GM23338 (cell line): Measurements from ENCODE around the gene STPG2. TPM values are rescaled to one million over a fixed set of nuclear protein-coding genes. Genes with fewer than 3 reads are reported as not detected.
A peak's percentile ranks its signal among the peaks of the same experiment; 100 is the strongest.

ENCODE experiments used
- ATAC-seq: fragments of 200-7000 bp; cut with Tn5 transposase; 3 replicates; pipeline ENCODE4 v1.9.1; 2020
- DNase-seq: peaks from one replicate; pipeline ENCODE4 v3.0.0-alpha.2; 2015; ENCODE audit warnings: low spot score
- H2AFZ ChIP-seq: fragments of 200-600 bp; sonication (generic); 2 replicates; pipeline ENCODE4 v1.8.0; 2016; ENCODE audit warnings: antibody characterized with exemption, mild to moderate bottlenecking, moderate library complexity
- H3F3A ChIP-seq: fragments of 200-600 bp; sonication (generic); replicated peaks from 2 replicates; pipeline ENCODE4 v1.8.0; 2017; ENCODE audit warnings: antibody characterized with exemption, mixed run types, low read depth
- H3K27ac ChIP-seq: fragments of 200-600 bp; sonication (generic); 2 replicates; pipeline ENCODE4 v1.6.1; 2016; ENCODE audit warnings: low read depth
- H3K27me3 ChIP-seq: fragments of 200-600 bp; sonication (generic); 2 replicates; pipeline ENCODE4 v1.8.0; 2016; ENCODE audit warnings: mild to moderate bottlenecking, mixed run types, moderate library complexity; ENCODE audit not compliant: insufficient read depth
- H3K36me3 ChIP-seq: fragments of 200-600 bp; sonication (generic); 2 replicates; pipeline ENCODE4 v1.8.0; 2016; ENCODE audit warnings: mild to moderate bottlenecking; ENCODE audit not compliant: insufficient read depth
- H3K4me1 ChIP-seq: fragments of 200-600 bp; sonication (generic); 2 replicates; pipeline ENCODE4 v1.8.0; 2016; ENCODE audit warnings: mild to moderate bottlenecking, moderate library complexity; ENCODE audit not compliant: insufficient read depth
- H3K4me2 ChIP-seq: fragments of 200-600 bp; sonication (generic); 2 replicates; pipeline ENCODE4 v1.7.1; 2017; ENCODE audit warnings: mixed run types
- H3K4me3 ChIP-seq: fragments of 200-600 bp; sonication (generic); 2 replicates; pipeline ENCODE4 v1.6.1; 2016; ENCODE audit warnings: mixed run types
- H3K79me2 ChIP-seq: fragments of 200-600 bp; sonication (generic); replicated peaks from 2 replicates; pipeline ENCODE4 v1.8.0; 2017; ENCODE audit warnings: mild to moderate bottlenecking; ENCODE audit not compliant: insufficient read depth
- H3K9me2 ChIP-seq: fragments of 200-600 bp; sonication (generic); 2 replicates; pipeline ENCODE4 v1.8.0; 2017; ENCODE audit not compliant: insufficient read depth
- H4K20me1 ChIP-seq: fragments of 200-600 bp; sonication (generic); replicated peaks from 2 replicates; pipeline ENCODE4 v1.8.0; 2017; ENCODE audit warnings: mild to moderate bottlenecking; ENCODE audit not compliant: insufficient read depth
- H3K27ac Mint-ChIP-seq: 2 replicates; pipeline ENCODE4 v1.8.0; 2020; ENCODE audit warnings: inconsistent platforms, mild to moderate bottlenecking, moderate library complexity, mixed read lengths
- H3K27me3 Mint-ChIP-seq: 3 replicates; pipeline ENCODE4 v1.8.0; 2022; ENCODE audit warnings: low read depth, mild to moderate bottlenecking, moderate library complexity, mixed read lengths, inconsistent platforms; ENCODE audit not compliant: insufficient read depth, poor library complexity
- H3K36me3 Mint-ChIP-seq: 3 replicates; pipeline ENCODE4 v1.8.0; 2021; ENCODE audit warnings: low read depth, mild to moderate bottlenecking, inconsistent platforms, moderate library complexity, mixed read lengths
- H3K4me1 Mint-ChIP-seq: 3 replicates; pipeline ENCODE4 v1.8.0; 2020; ENCODE audit warnings: mild to moderate bottlenecking, inconsistent platforms, mixed read lengths
- H3K4me3 Mint-ChIP-seq: 3 replicates; pipeline ENCODE4 v1.8.0; 2021; ENCODE audit warnings: moderate library complexity, mild to moderate bottlenecking, inconsistent platforms, mixed read lengths
- H3K9me3 Mint-ChIP-seq: 3 replicates; pipeline ENCODE4 v1.8.0; 2020; ENCODE audit warnings: moderate library complexity, mild to moderate bottlenecking, inconsistent platforms, mixed read lengths
- ETS1 ChIP-seq: IDR thresholded peaks from 2 replicates; pipeline ENCODE4 v1.6.1; 2016; ENCODE audit warnings: antibody characterized with exemption
- EZH2 ChIP-seq: fragments of 200-600 bp; sonication (generic); IDR thresholded peaks from one replicate; pipeline ENCODE4 v1.8.0; 2017; ENCODE audit warnings: antibody characterized with exemption, mild to moderate bottlenecking, low read depth; ENCODE audit not compliant: unreplicated experiment
- JUNB ChIP-seq: IDR thresholded peaks from one replicate; pipeline ENCODE4 v1.6.1; 2016; ENCODE audit warnings: antibody characterized with exemption; ENCODE audit not compliant: unreplicated experiment
- NANOG ChIP-seq: IDR thresholded peaks from 2 replicates; pipeline ENCODE4 v1.6.1; 2016; ENCODE audit warnings: antibody characterized with exemption, borderline replicate concordance
- POLR2AphosphoS5 ChIP-seq: IDR thresholded peaks from 2 replicates; pipeline ENCODE4 v1.6.1; 2016; ENCODE audit warnings: antibody characterized with exemption, low read depth
- REST ChIP-seq: IDR thresholded peaks from one replicate; pipeline ENCODE4 v1.6.1; 2018; ENCODE audit warnings: antibody characterized with exemption; ENCODE audit not compliant: unreplicated experiment
- STAT1 ChIP-seq: IDR thresholded peaks from one replicate; pipeline ENCODE4 v1.6.1; 2016; ENCODE audit warnings: antibody characterized with exemption; ENCODE audit not compliant: unreplicated experiment
- ZNF114 ChIP-seq: fragments of 250-450 bp; sonication (Bioruptor Pico); IDR thresholded peaks from 2 replicates; pipeline ENCODE4 v1.5.0; 2020; ENCODE audit warnings: mild to moderate bottlenecking, moderate library complexity
- ZNF331 ChIP-seq: fragments of 250-450 bp; sonication (Bioruptor Pico); IDR thresholded peaks from 2 replicates; pipeline ENCODE4 v1.5.0; 2020; ENCODE audit warnings: low read depth, mild to moderate bottlenecking, moderate library complexity
- ZNF462 ChIP-seq: fragments of 250-450 bp; sonication (Bioruptor Pico); IDR thresholded peaks from 2 replicates; pipeline ENCODE4 v1.5.0; 2020; ENCODE audit warnings: mild to moderate bottlenecking, moderate library complexity
- polyA plus RNA-seq: library from polyadenylated mRNA; unstranded; fragments of >200 nt; fragmentation: Nextera tagmentation; extraction: Ambion mirVana; gene quantifications from 2 replicates; pipeline ENCODE4 v1.2.1, GENCODE V29; 2016
- total RNA-seq: library from RNA; depleted of rRNA; stranded (reverse); fragments of >200 nt; shearing (Covaris generic); gene quantifications from 2 replicates; pipeline ENCODE4 v1.2.3, GENCODE V29; 2014

The STPG2 gene
- total and polyA plus RNA-seq, 2 experiments from 2014 or later: 0.17 to 0.32 TPM

GRCh38 chr4:97851115-97851514 is 292.2 kb downstream of the STPG2 start (continued):
- no peak for TF ChIP-seq ZNF462 (CRISPR knock-in tag)
- no peak for TF ChIP-seq POLR2AphosphoS5
- no peak for TF ChIP-seq EZH2
- no peak for TF ChIP-seq JUNB
- no peak for TF ChIP-seq ETS1
- no peak for TF ChIP-seq ZNF114

- no peaks in the 10 kb centered on the region for H3K27me3 ChIP-seq
- Mint-ChIP-seq H3K27me3 (no peaks in the 10 kb centered on the region), H3K9me3 (0 out of 3 replicates have a peak, but pooled peaks cover 2% of the 10 kb centered on the region), H3K4me1 (peaks cover 12% of the 10 kb centered on the region), H3K36me3 (0 out of 3 replicates have a peak, but pooled peaks cover 2% of the 10 kb centered on the region), H3K27ac (peak overlapping the region; percentile 9; the same call in 1 of the 2 replicates), H3K4me3 (no peak overlapping the region)
- no peak overlapping the region for H3K4me3 ChIP-seq
- DNase-seq: peak; percentile 53
- H3K4me1 ChIP-seq: peaks cover 11% of the 10 kb centered on the region
- no peaks in the 10 kb centered on the region for H4K20me1 ChIP-seq
- no peaks in the 10 kb centered on the region for H3K9me2 ChIP-seq
- H3K79me2 ChIP-seq: no peaks in the 10 kb centered on the region
- no peak overlapping the region; the same call in 1 of the 2 replicates for H3K4me2 ChIP-seq
- no peaks in the 10 kb centered on the region for H3F3A ChIP-seq
- ATAC-seq: peak; percentile 86
- H2AFZ ChIP-seq: no peak overlapping the region
- H3K36me3 ChIP-seq: no peaks in the 10 kb centered on the region
- H3K27ac ChIP-seq: no peak overlapping the region
- no peak for TF ChIP-seq ZNF114
- TF ChIP-seq REST: no peak
- TF ChIP-seq JUNB: no peak
- TF ChIP-seq ETS1: no peak
- no peak for TF ChIP-seq NANOG
- no peak for TF ChIP-seq ZNF331 (CRISPR knock-in tag)
- TF ChIP-seq POLR2AphosphoS5: no peak
- no peak for TF ChIP-seq STAT1
Observed at GRCh38 chr4:97845758-97846157, 297.5 kb downstream of the STPG2 start.
